ENCODE data around the gene NAPB. TPM values are rescaled to one million over a fixed set of nuclear protein-coding genes. Genes with fewer than 3 reads are reported as not detected.

The NAPB gene
- total RNA-seq, 1 experiment from 2014 or later: 5.8 TPM

DNA sequence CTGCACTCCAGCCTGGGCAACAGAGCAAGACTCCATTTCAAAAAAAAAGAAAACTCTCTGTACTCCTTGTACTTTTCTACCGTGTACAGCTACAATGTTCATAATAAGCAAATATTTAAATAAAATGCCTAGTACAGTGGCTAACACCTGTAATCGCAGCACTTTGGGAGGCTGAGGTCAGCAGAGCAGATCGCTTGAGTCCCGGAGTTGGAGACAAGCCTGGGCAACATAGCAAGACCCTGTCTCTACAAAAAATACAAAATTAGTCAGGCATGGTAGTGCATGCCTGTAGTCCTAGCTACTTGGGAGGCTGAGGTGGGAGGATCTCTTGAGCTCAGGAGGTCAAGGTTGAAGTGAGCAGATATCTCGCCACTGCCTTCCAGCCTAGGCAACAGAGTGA is 5.7 kb downstream of the NAPB start:
- ChIA-PET CTCF (no interaction called here), POLR2A (no interaction called here)
- no peaks in the 10 kb centered on the region for H3K27me3 ChIP-seq (ENCODE audit: control insufficient read depth, insufficient read depth, low read length)
- DNase-seq (ENCODE audit: low read depth, low spot score) (no peak), ATAC-seq (no peak)
- no peak overlapping the region for H3K4me3 ChIP-seq (ENCODE audit: low read depth in 2 of 2, low read length in 2 of 2)
- H3K27ac ChIP-seq (ENCODE audit: low read length): no peak overlapping the region
- intact Hi-C loops (cut with micrococcal nuclease; ENCODE audit: unreplicated experiment): no loop called here
- peaks cover 14% of the 10 kb centered on the region for H3K4me1 ChIP-seq (ENCODE audit: control insufficient read depth, insufficient read depth, low read length)
- in situ Hi-C loops (cut with HindIII; ENCODE audit: low pct_unique_long_range_greater_than_20kb, low sequenced_read_pairs): no loop called here
- H3K9me3 ChIP-seq (ENCODE audit: control insufficient read depth, insufficient read depth, low read depth, low read length): no peaks in the 10 kb centered on the region
- BruUV-seq (replicated peaks): no TSS peak
- TF ChIP-seq SIN3A (IDR thresholded peaks at IDR 0.05; ENCODE audit: borderline replicate concordance, insufficient read depth, low read depth, low read length) (no peak), POLR2AphosphoS5 (IDR thresholded peaks at IDR 0.05; ENCODE audit: low read depth, low read length) (no peak), CTCF (IDR thresholded peaks at IDR 0.05) (no peak), TCF7L2 (IDR thresholded peaks at IDR 0.05; ENCODE audit: low read depth, low read length) (no peak)
- TF ChIP-seq, protein P1, sequence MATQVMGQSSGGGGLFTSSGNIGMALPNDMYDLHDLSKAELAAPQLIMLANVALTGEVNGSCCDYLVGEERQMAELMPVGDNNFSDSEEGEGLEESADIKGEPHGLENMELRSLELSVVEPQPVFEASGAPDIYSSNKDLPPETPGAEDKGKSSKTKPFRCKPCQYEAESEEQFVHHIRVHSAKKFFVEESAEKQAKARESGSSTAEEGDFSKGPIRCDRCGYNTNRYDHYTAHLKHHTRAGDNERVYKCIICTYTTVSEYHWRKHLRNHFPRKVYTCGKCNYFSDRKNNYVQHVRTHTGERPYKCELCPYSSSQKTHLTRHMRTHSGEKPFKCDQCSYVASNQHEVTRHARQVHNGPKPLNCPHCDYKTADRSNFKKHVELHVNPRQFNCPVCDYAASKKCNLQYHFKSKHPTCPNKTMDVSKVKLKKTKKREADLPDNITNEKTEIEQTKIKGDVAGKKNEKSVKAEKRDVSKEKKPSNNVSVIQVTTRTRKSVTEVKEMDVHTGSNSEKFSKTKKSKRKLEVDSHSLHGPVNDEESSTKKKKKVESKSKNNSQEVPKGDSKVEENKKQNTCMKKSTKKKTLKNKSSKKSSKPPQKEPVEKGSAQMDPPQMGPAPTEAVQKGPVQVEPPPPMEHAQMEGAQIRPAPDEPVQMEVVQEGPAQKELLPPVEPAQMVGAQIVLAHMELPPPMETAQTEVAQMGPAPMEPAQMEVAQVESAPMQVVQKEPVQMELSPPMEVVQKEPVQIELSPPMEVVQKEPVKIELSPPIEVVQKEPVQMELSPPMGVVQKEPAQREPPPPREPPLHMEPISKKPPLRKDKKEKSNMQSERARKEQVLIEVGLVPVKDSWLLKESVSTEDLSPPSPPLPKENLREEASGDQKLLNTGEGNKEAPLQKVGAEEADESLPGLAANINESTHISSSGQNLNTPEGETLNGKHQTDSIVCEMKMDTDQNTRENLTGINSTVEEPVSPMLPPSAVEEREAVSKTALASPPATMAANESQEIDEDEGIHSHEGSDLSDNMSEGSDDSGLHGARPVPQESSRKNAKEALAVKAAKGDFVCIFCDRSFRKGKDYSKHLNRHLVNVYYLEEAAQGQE (IDR thresholded peaks at IDR 0.05; ENCODE audit: insufficient read depth in 1 of 2, low read depth in 2 of 2, low read length in 1 of 2): no peak
- no peaks in the 10 kb centered on the region for H3K36me3 ChIP-seq (ENCODE audit: control insufficient read depth, insufficient read depth, low read length)

GRCh38 chr20:23414526-23415188 is 6.6 kb downstream of the NAPB start:
- BruUV-seq (replicated peaks): no TSS peak
- no peaks in the 10 kb centered on the region for H3K9me3 ChIP-seq (ENCODE audit: control insufficient read depth, insufficient read depth, low read depth, low read length)
- ATAC-seq (no peak), DNase-seq (ENCODE audit: low read depth, low spot score) (no peak)
- H3K36me3 ChIP-seq (ENCODE audit: control insufficient read depth, insufficient read depth, low read length): no peaks in the 10 kb centered on the region
- TF ChIP-seq POLR2AphosphoS5 (IDR thresholded peaks at IDR 0.05; ENCODE audit: low read depth, low read length) (no peak), CTCF (IDR thresholded peaks at IDR 0.05) (no peak), SIN3A (IDR thresholded peaks at IDR 0.05; ENCODE audit: borderline replicate concordance, insufficient read depth, low read depth, low read length) (no peak)
- TF ChIP-seq, protein P1 (IDR thresholded peaks at IDR 0.05; ENCODE audit: insufficient read depth in 1 of 2, low read depth in 2 of 2, low read length in 1 of 2): no peak
- H3K4me1 ChIP-seq (ENCODE audit: control insufficient read depth, insufficient read depth, low read length): peaks cover 9% of the 10 kb centered on the region
- no peak overlapping the region for H3K4me3 ChIP-seq (ENCODE audit: low read depth in 2 of 2, low read length in 2 of 2)
- in situ Hi-C loops (cut with HindIII; ENCODE audit: low pct_unique_long_range_greater_than_20kb, low sequenced_read_pairs): no loop called here
- intact Hi-C loops (cut with micrococcal nuclease; ENCODE audit: unreplicated experiment): no loop called here
- no peaks in the 10 kb centered on the region for H3K27me3 ChIP-seq (ENCODE audit: control insufficient read depth, insufficient read depth, low read length)
- POLR2A ChIA-PET: no interaction called here
- H3K27ac ChIP-seq (ENCODE audit: low read length): no peak overlapping the region
- CTCF ChIA-PET: no interaction called here
